HepG2 (cell line): Measurements from ENCODE around the gene FMC1. TPM values are rescaled to one million over a fixed set of nuclear protein-coding genes. Genes with fewer than 3 reads are reported as not detected.

Experiments used
- BHLHE40 ChIP-seq: IDR thresholded peaks from 2 replicates; pipeline ENCODE4 v1.6.1; 2011; ENCODE audit warnings: low read length, improper control_type of control experiment
- GATA4 ChIP-seq: sonication (generic); IDR thresholded peaks from 2 replicates; pipeline ENCODE4 v1.6.1; 2016; ENCODE audit warnings: antibody characterized with exemption, low read depth, borderline replicate concordance
- GFI1 ChIP-seq: sonication (generic); formaldehyde crosslinking; IDR thresholded peaks from 2 replicates; pipeline ENCODE4 v1.5.0; 2020; ENCODE audit warnings: missing genetic modification reagents, mild to moderate bottlenecking, borderline replicate concordance
- GPN1 ChIP-seq: sonication (generic); formaldehyde crosslinking; IDR thresholded peaks from 2 replicates; pipeline ENCODE4 v1.5.1; 2020; ENCODE audit warnings: missing genetic modification reagents, borderline replicate concordance
- PHF20 ChIP-seq: sonication (generic); formaldehyde crosslinking; IDR thresholded peaks from 2 replicates; pipeline ENCODE4 v1.5.0; 2020; ENCODE audit warnings: mild to moderate bottlenecking, missing genetic modification reagents
- POGZ ChIP-seq: sonication (generic); formaldehyde crosslinking; IDR thresholded peaks from 2 replicates; pipeline ENCODE4 v1.4.0; 2020; ENCODE audit warnings: mild to moderate bottlenecking, missing genetic modification reagents
- RARG ChIP-seq: sonication (generic); formaldehyde crosslinking; IDR thresholded peaks from 2 replicates; pipeline ENCODE4 v1.4.0; 2020; ENCODE audit warnings: low read depth, mild to moderate bottlenecking, missing genetic modification reagents
- RXRA ChIP-seq: sonication (generic); formaldehyde crosslinking; IDR thresholded peaks from 2 replicates; pipeline ENCODE4 v1.5.1; 2020; ENCODE audit warnings: missing genetic modification reagents
- SIX1 ChIP-seq: sonication (generic); formaldehyde crosslinking; IDR thresholded peaks from 2 replicates; pipeline ENCODE4 v1.4.0; 2020; ENCODE audit warnings: missing genetic modification reagents, borderline replicate concordance
- THRA ChIP-seq: sonication (generic); formaldehyde crosslinking; IDR thresholded peaks from 2 replicates; pipeline ENCODE4 v1.4.0; 2020; ENCODE audit warnings: missing genetic modification reagents, borderline replicate concordance
- TMF1 ChIP-seq: sonication (generic); formaldehyde crosslinking; IDR thresholded peaks from 2 replicates; pipeline ENCODE4 v1.8.1; 2022; ENCODE audit warnings: low read depth, missing genetic modification reagents
- ZBTB39 ChIP-seq: sonication (generic); formaldehyde crosslinking; IDR thresholded peaks from 2 replicates; pipeline ENCODE4 v1.5.0; 2020; ENCODE audit warnings: missing genetic modification reagents
- ZNF382 ChIP-seq: sonication (generic); formaldehyde crosslinking; IDR thresholded peaks from 2 replicates; pipeline ENCODE4 v1.5.0; 2020; ENCODE audit warnings: missing genetic modification reagents, mild to moderate bottlenecking, borderline replicate concordance
- ZNF512 ChIP-seq: sonication (generic); formaldehyde crosslinking; IDR thresholded peaks from 2 replicates; pipeline ENCODE4 v1.4.0; 2020; ENCODE audit warnings: mild to moderate bottlenecking, missing genetic modification reagents
- ZNF607 ChIP-seq: sonication (generic); formaldehyde crosslinking; IDR thresholded peaks from 2 replicates; pipeline ENCODE4 v1.5.1; 2020; ENCODE audit warnings: missing genetic modification reagents, mild to moderate bottlenecking, borderline replicate concordance
- ZNF615 ChIP-seq: sonication (generic); formaldehyde crosslinking; IDR thresholded peaks from 2 replicates; pipeline ENCODE4 v1.5.0; 2020; ENCODE audit warnings: mild to moderate bottlenecking, missing genetic modification reagents, borderline replicate concordance
- ZNF619 ChIP-seq: sonication (generic); formaldehyde crosslinking; IDR thresholded peaks from 2 replicates; pipeline ENCODE4 v1.4.0; 2020; ENCODE audit warnings: mild to moderate bottlenecking, missing genetic modification reagents
- ZNF713 ChIP-seq: sonication (generic); formaldehyde crosslinking; IDR thresholded peaks from 2 replicates; pipeline ENCODE4 v1.4.0; 2020; ENCODE audit warnings: mild to moderate bottlenecking, missing genetic modification reagents
- ZNF770 ChIP-seq: sonication (generic); formaldehyde crosslinking; IDR thresholded peaks from 2 replicates; pipeline ENCODE4 v1.5.0; 2020; ENCODE audit warnings: mild to moderate bottlenecking, missing genetic modification reagents
- polyA plus RNA-seq, 8 experiments: library from polyadenylated mRNA; depleted of rRNA in 3 of 8; stranded (reverse) in 7 of 8; unstranded in 1 of 8; fragments of >200 nt; fragmentation: Illumina TruSeq in 4 of 8; extraction: Trizol in 4 of 8; gene quantifications; 2 replicates each; pipeline versions ENCODE4 v1.2.1 to v1.2.3, GENCODE V29; 2011 to 2016; ENCODE audit warnings: low read depth in 4 of 8, missing spikeins in 1 of 8, mixed read lengths in 1 of 8; ENCODE audit not compliant: insufficient read depth in 1 of 8
- total RNA-seq, 5 experiments: library from RNA; depleted of rRNA; stranded (reverse); fragments of >200 nt; fragmentation: Illumina TruSeq; extraction: Trizol; gene quantifications; 2 replicates each; pipeline ENCODE4 v1.2.3, GENCODE V29; 2016; ENCODE audit warnings: low read depth in 1 of 5

FMC1 gene
- total and polyA plus RNA-seq, 2 of the 13 experiments (the other 11 are each of a cell fraction or from before 2014, with no cell fraction given) = 39.2 to 50.7 TPM

GRCh38 chr7:139359366-139360209 lies 18.5 kb downstream of the FMC1 start, which contains the start of gene LUC7L2 (continued):
- no peak for TF ChIP-seq RARG (CRISPR knock-in tag)
- no peak; the same call in 1 of the 2 replicates for TF ChIP-seq PHF20 (CRISPR knock-in tag)
- no peak for TF ChIP-seq ZNF770 (CRISPR knock-in tag)
- peak; percentile 20; the same call in 1 of the 2 replicates for TF ChIP-seq RXRA
- TF ChIP-seq ZNF382 (CRISPR knock-in tag) = no peak
- TF ChIP-seq THRA (CRISPR knock-in tag) = no peak; the same call in 1 of the 2 replicates
- peak; percentile 74 for TF ChIP-seq POGZ (CRISPR knock-in tag)
- TF ChIP-seq ZBTB39 (CRISPR knock-in tag) = no peak
- no peak for TF ChIP-seq ZNF512
- TF ChIP-seq ZNF619 (CRISPR knock-in tag) = peak; percentile 38; the same call in 1 of the 2 replicates
- peak; percentile 52 for TF ChIP-seq GFI1
- TF ChIP-seq GATA4 = peak; percentile 71; the same call in 1 of the 2 replicates
- TF ChIP-seq ZNF713 = no peak
- TF ChIP-seq ZNF615 (CRISPR knock-in tag) = no peak
- no peak; the same call in 1 of the 2 replicates for TF ChIP-seq TMF1 (CRISPR knock-in tag)
- no peak for TF ChIP-seq SIX1
- TF ChIP-seq BHLHE40 = no peak
- TF ChIP-seq ZNF607 (CRISPR knock-in tag) = peak; percentile 82; the same call in 1 of the 2 replicates
- no peak for TF ChIP-seq GPN1
